ENCODE data around the gene KLF16.

Gene KLF16

GRCh38 chr19:1808395-1808731, 55.0 kb downstream of the KLF16 start:
- H3K4me3 ChIP-seq (replicated peaks; ENCODE audit: low read depth, low read length) = no peak overlapping the region
- TF ChIP-seq CTCF (IDR thresholded peaks at IDR 0.05; ENCODE audit: low read depth, low read length, missing control alignments) = no peak
- no peak for DNase-seq (ENCODE audit: extremely low read depth, low read depth)

DNA sequence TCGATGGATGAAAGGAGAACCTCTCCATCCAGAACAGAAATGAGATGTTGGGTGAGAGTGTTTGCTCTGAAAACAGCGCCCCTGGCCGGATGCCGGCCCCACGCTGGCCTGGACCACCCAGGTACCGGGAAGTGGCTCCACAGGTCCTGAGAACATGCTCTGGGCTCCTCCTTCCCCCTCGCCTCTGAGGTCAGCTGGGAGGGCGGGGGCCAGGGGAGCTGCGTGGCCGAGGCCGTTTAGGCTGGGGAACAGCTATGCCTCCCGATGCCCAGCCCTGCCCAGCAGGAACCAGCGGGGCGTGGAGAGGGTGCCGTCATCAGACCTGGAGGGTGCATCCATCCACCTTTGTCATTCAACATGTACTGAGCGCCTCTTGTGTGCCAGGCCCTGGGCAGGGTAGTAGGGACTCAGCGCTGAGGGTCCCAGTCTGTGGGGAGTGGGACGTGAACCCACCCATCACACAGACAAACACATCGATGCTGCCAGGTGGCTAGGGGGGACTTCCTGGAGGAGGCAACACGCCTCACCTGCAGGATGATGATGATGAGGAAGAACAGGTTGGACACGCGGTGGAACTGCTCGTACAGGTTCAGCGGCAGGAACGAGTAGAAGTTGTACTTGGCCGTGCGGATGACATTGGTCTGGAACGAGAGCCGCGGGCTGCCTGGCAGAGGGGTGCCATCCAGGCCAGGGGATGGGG, 55.5 kb downstream of the KLF16 start:
- no peak overlapping the region for H3K4me3 ChIP-seq (replicated peaks; ENCODE audit: low read depth, low read length)
- TF ChIP-seq CTCF (IDR thresholded peaks at IDR 0.05; ENCODE audit: low read depth, low read length, missing control alignments) = no peak
- no peak for DNase-seq (ENCODE audit: extremely low read depth, low read depth)

DNA sequence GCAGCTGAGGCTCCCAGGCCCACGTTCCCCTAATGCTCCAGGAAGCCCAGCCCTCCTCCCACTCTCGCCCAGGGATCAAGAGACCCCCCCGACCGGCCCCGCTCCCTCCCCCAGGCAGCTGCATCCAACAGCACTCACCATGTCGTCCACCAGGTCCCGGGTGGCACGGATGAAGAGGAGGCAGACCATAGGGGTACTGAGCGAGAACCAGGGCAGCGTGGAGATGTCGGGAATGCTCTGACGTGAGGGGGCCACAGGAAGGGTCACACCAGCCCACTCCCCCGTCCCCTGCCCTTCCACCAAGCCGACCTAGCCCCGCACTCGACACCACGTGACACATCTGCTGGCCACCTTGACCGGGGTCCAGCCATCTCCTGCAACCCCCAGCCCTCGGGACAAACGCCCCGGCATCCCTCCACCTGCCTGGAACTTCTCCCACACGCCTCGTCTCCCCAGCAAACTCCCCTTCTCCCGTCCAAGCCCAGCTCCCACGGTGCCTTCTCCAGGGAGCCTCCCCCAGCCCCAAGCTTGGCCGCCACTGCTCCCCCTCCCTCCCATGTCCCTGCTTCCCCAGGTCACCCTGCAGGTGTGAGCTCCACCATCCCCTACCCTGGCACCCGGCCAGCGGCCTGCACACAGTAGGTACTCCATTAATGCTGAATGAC, 56.2 kb downstream of the KLF16 start:
- H3K4me3 ChIP-seq (replicated peaks; ENCODE audit: low read depth, low read length) = no peak overlapping the region
- no peak for DNase-seq (ENCODE audit: extremely low read depth, low read depth)
- TF ChIP-seq CTCF (IDR thresholded peaks at IDR 0.05; ENCODE audit: low read depth, low read length, missing control alignments) = no peak

- no peak for DNase-seq (ENCODE audit: extremely low read depth, low read depth)
- TF ChIP-seq CTCF (IDR thresholded peaks at IDR 0.05; ENCODE audit: low read depth, low read length, missing control alignments) = no peak
- H3K4me3 ChIP-seq (replicated peaks; ENCODE audit: low read depth, low read length) = no peak overlapping the region
Measured at GRCh38 chr19:1806184-1807029, 57.0 kb downstream of the KLF16 start.

- no peak for TF ChIP-seq CTCF (IDR thresholded peaks at IDR 0.05; ENCODE audit: low read depth, low read length, missing control alignments)
- H3K4me3 ChIP-seq (replicated peaks; ENCODE audit: low read depth, low read length) = no peak overlapping the region
- no peak for DNase-seq (ENCODE audit: extremely low read depth, low read depth)
Measured at GRCh38 chr19:1805401-1806183, 57.8 kb downstream of the KLF16 start.

GRCh38 chr19:1804858-1805257, 58.5 kb downstream of the KLF16 start:
- no peak for TF ChIP-seq CTCF (IDR thresholded peaks at IDR 0.05; ENCODE audit: low read depth, low read length, missing control alignments)
- DNase-seq (ENCODE audit: extremely low read depth, low read depth) = no peak
- no peak overlapping the region for H3K4me3 ChIP-seq (replicated peaks; ENCODE audit: low read depth, low read length)
